OCI-LY1 (cell line): ENCODE results near the gene ZFYVE26.
"Not testable (repeated sequence)": the region's sequence is repeated elsewhere in the genome, so short reads cannot be mapped to it uniquely, and the experiment has no call there.

Experiments used
- H2AFZ ChIP-seq: fragments of 200-600 bp; sonication (generic), shearing (Covaris generic); 2 replicates; pipeline ENCODE4 v1.6.0; 2014; ENCODE audit warnings: antibody characterized with exemption, mild to moderate bottlenecking, low read length
- H3F3A ChIP-seq: fragments of 200-600 bp; sonication (generic), shearing (Covaris generic); 2 replicates; pipeline ENCODE4 v1.6.0; 2014; ENCODE audit warnings: mild to moderate bottlenecking, antibody characterized with exemption, low read length, moderate library complexity; ENCODE audit not compliant: insufficient read depth
- H3K27ac ChIP-seq: fragments of 200-600 bp; sonication (generic); 2 replicates; pipeline ENCODE4 v1.5.1; 2014; ENCODE audit warnings: low read length, mixed run types, mild to moderate bottlenecking, low read depth; ENCODE audit not compliant: poor library complexity, severe bottlenecking
- H3K27me3 ChIP-seq: fragments of 200-600 bp; sonication (generic); 2 replicates; pipeline ENCODE4 v1.6.0; 2014; ENCODE audit warnings: antibody characterized with exemption, mild to moderate bottlenecking, low read length, moderate library complexity; ENCODE audit not compliant: insufficient read depth
- H3K36me3 ChIP-seq: fragments of 200-600 bp; sonication (generic); 2 replicates; pipeline ENCODE4 v1.6.1; 2014; ENCODE audit warnings: mild to moderate bottlenecking, antibody characterized with exemption, low read length, moderate library complexity, mixed read lengths; ENCODE audit not compliant: insufficient read depth
- H3K4me1 ChIP-seq: fragments of 200-600 bp; sonication (generic); 2 replicates; pipeline ENCODE4 v1.5.1; 2014; ENCODE audit warnings: mild to moderate bottlenecking, low read length, moderate library complexity; ENCODE audit not compliant: insufficient read depth, severe bottlenecking
- H3K4me2 ChIP-seq: fragments of 200-600 bp; sonication (generic), shearing (Covaris generic); 2 replicates; pipeline ENCODE4 v1.6.1; 2014; ENCODE audit warnings: low read length
- H3K4me3 ChIP-seq: fragments of 200-600 bp; sonication (generic); 2 replicates; pipeline ENCODE4 v1.5.1; 2014; ENCODE audit warnings: low read length, low read depth, mild to moderate bottlenecking, mixed read lengths; ENCODE audit not compliant: poor library complexity, severe bottlenecking
- H3K79me2 ChIP-seq: fragments of 200-600 bp; shearing (Covaris generic); 2 replicates; pipeline ENCODE4 v1.6.1; 2016; ENCODE audit warnings: mixed run types, low read length, mixed read lengths; ENCODE audit not compliant: insufficient read depth
- H3K9ac ChIP-seq: fragments of 200-600 bp; sonication (generic), shearing (Covaris generic); 2 replicates; pipeline ENCODE4 v1.6.1; 2014; ENCODE audit warnings: mild to moderate bottlenecking, low read length, mixed read lengths
- H3K9me2 ChIP-seq: fragments of 200-600 bp; sonication (generic), shearing (Covaris generic); 2 replicates; pipeline ENCODE4 v1.6.1; 2014; ENCODE audit warnings: low read depth, mild to moderate bottlenecking, low read length, mixed read lengths
- H3K9me3 ChIP-seq: fragments of 200-600 bp; shearing (Covaris generic); 2 replicates; pipeline ENCODE4 v1.6.1; 2014; ENCODE audit warnings: low read length, mixed read lengths
- H4K20me1 ChIP-seq: fragments of 200-600 bp; sonication (generic), shearing (Covaris generic); 2 replicates; pipeline ENCODE4 v1.6.0; 2016; ENCODE audit warnings: mild to moderate bottlenecking, low read length; ENCODE audit not compliant: insufficient read depth
- CTCF ChIP-seq: fragments of 200-600 bp; sonication (generic), shearing (Covaris generic); IDR thresholded peaks from 2 replicates; pipeline ENCODE4 v1.5.1; 2017; ENCODE audit warnings: mild to moderate bottlenecking, antibody characterized with exemption, low read length, moderate library complexity, mixed read lengths
- EZH2 ChIP-seq: fragments of 200-600 bp; sonication (generic), shearing (Covaris generic); IDR thresholded peaks from 2 replicates; pipeline ENCODE4 v1.8.0; 2017; ENCODE audit warnings: borderline replicate concordance, mixed run types, mild to moderate bottlenecking, antibody characterized with exemption, low read length, moderate library complexity, mixed read lengths

ZFYVE26 gene

GRCh38 chr14:67710209-67710608 is 106.2 kb downstream of the ZFYVE26 start:
- TF ChIP-seq CTCF (no peak), EZH2 (no peak)

GRCh38 chr14:67709796-67710195 is 106.6 kb downstream of the ZFYVE26 start:
- not testable (repeated sequence) for H3K79me2 ChIP-seq, H3K4me3 ChIP-seq, H3K9me2 ChIP-seq, H3K4me1 ChIP-seq, H2AFZ ChIP-seq, H3K27ac ChIP-seq, H3K36me3 ChIP-seq, H3K9ac ChIP-seq, H3F3A ChIP-seq, H3K4me2 ChIP-seq, H3K27me3 ChIP-seq, H4K20me1 ChIP-seq
- peaks cover 19% of the 10 kb centered on the region for H3K9me3 ChIP-seq

More at GRCh38 chr14:67710209-67710608, 106.2 kb downstream of the ZFYVE26 start:
- no peak overlapping the region for H3K27ac ChIP-seq
- no peaks in the 10 kb centered on the region for H3F3A ChIP-seq
- H3K4me2 ChIP-seq: no peak overlapping the region
- no peaks in the 10 kb centered on the region for H3K36me3 ChIP-seq
- no peaks in the 10 kb centered on the region for H3K27me3 ChIP-seq
- H3K9me2 ChIP-seq: no peaks in the 10 kb centered on the region
- H3K9ac ChIP-seq: no peak overlapping the region
- H3K4me1 ChIP-seq: no peaks in the 10 kb centered on the region
- H4K20me1 ChIP-seq: no peaks in the 10 kb centered on the region
- no peaks in the 10 kb centered on the region for H3K79me2 ChIP-seq
- no peak overlapping the region for H2AFZ ChIP-seq
- peaks cover 19% of the 10 kb centered on the region for H3K9me3 ChIP-seq
- no peak overlapping the region for H3K4me3 ChIP-seq

- H3K27ac ChIP-seq, H2AFZ ChIP-seq, H3F3A ChIP-seq: not testable (repeated sequence)
Observed at GRCh38 chr14:67709346-67709745, 107.0 kb downstream of the ZFYVE26 start.

GRCh38 chr14:67705211-67705610 is 111.2 kb downstream of the ZFYVE26 start:
- Histone ChIP-seq H3K4me3 (no peak overlapping the region), H3K36me3 (no peaks in the 10 kb centered on the region), H3K79me2 (no peaks in the 10 kb centered on the region), H3K9ac (no peak overlapping the region), H3K4me2 (no peak overlapping the region), H3K27ac (no peak overlapping the region), H3K4me1 (no peaks in the 10 kb centered on the region), H3F3A (no peaks in the 10 kb centered on the region), H3K27me3 (no peaks in the 10 kb centered on the region), H2AFZ (no peak overlapping the region), H4K20me1 (no peaks in the 10 kb centered on the region), H3K9me3 (peaks cover 16% of the 10 kb centered on the region), H3K9me2 (no peaks in the 10 kb centered on the region)
- TF ChIP-seq CTCF (no peak), EZH2 (no peak)

More at GRCh38 chr14:67709346-67709745, 107.0 kb downstream of the ZFYVE26 start:
- H3K79me2 ChIP-seq, H3K4me1 ChIP-seq, H4K20me1 ChIP-seq, H3K4me3 ChIP-seq, H3K36me3 ChIP-seq, H3K9ac ChIP-seq, H3K27me3 ChIP-seq, H3K4me2 ChIP-seq, H3K9me2 ChIP-seq: not testable (repeated sequence)
- peaks cover 19% of the 10 kb centered on the region for H3K9me3 ChIP-seq
